ENCODE measurements around the gene MAP4K4.

MAP4K4 gene

GRCh38 chr2:101717071-101717845, 19.8 kb downstream of the MAP4K4 start:
- Histone ChIP-seq H3K4me3 (no peak overlapping the region), H3K27ac (peak overlapping the region in 9 of 21 experiments; percentile 0 to 79 (median 53))

GRCh38 chr2:101718479-101718878, 21.0 kb downstream of the MAP4K4 start:
- Histone ChIP-seq H3K27ac (peak overlapping the region in 5 of 21 experiments; percentile 29 to 79 (median 59)), H3K4me3 (no peak overlapping the region)

GRCh38 chr2:101718993-101719571, 21.6 kb downstream of the MAP4K4 start:
- no peak overlapping the region for H3K4me3 ChIP-seq
- peak overlapping the region in 10 of 21 experiments; percentile 22 to 79 (median 58) for H3K27ac ChIP-seq

- H3K27ac ChIP-seq, result peak overlapping the region in 5 of 21 experiments; percentile 6 to 79 (median 59)
- no peak overlapping the region for H3K4me3 ChIP-seq
These were observed 23.2 kb downstream of the MAP4K4 start for GRCh38 chr2:101720732-101721131.

GRCh38 chr2:101722864-101723263, 25.4 kb downstream of the MAP4K4 start:
- Histone ChIP-seq H3K27ac (no peak overlapping the region), H3K4me3 (no peak overlapping the region)

- peak overlapping the region in 1 of 21 experiments; percentile 37 for H3K27ac ChIP-seq
- no peak overlapping the region for H3K4me3 ChIP-seq
These were observed 26.0 kb downstream of the MAP4K4 start for GRCh38 chr2:101723371-101724124.

GRCh38 chr2:101724125-101724474, 26.6 kb downstream of the MAP4K4 start:
- no peak overlapping the region for H3K4me3 ChIP-seq
- H3K27ac ChIP-seq, result peak overlapping the region in 1 of 21 experiments; percentile 37

- Histone ChIP-seq H3K4me3 (no peak overlapping the region), H3K27ac (no peak overlapping the region)
These were observed 27.5 kb downstream of the MAP4K4 start for GRCh38 chr2:101725038-101725437.

GRCh38 chr2:101725515-101726192, 28.1 kb downstream of the MAP4K4 start:
- Histone ChIP-seq H3K4me3 (no peak overlapping the region), H3K27ac (no peak overlapping the region)

- no peak overlapping the region for H3K27ac ChIP-seq
- H3K4me3 ChIP-seq, result no peak overlapping the region
These were observed 31.4 kb downstream of the MAP4K4 start for GRCh38 chr2:101728865-101729264.

- Histone ChIP-seq H3K27ac (no peak overlapping the region), H3K4me3 (no peak overlapping the region)
These were observed 32.1 kb downstream of the MAP4K4 start for GRCh38 chr2:101729521-101730190.

- H3K27ac ChIP-seq, result no peak overlapping the region
- no peak overlapping the region for H3K4me3 ChIP-seq
These were observed 33.9 kb downstream of the MAP4K4 start for GRCh38 chr2:101731221-101732054.

GRCh38 chr2:101732199-101732598, 34.7 kb downstream of the MAP4K4 start:
- no peak overlapping the region for H3K27ac ChIP-seq
- no peak overlapping the region for H3K4me3 ChIP-seq

- Histone ChIP-seq H3K4me3 (no peak overlapping the region), H3K27ac (peak overlapping the region in 1 of 21 experiments; percentile 22)
These were observed 35.3 kb downstream of the MAP4K4 start for GRCh38 chr2:101732773-101733256.

GRCh38 chr2:101733257-101733993, 35.9 kb downstream of the MAP4K4 start:
- Histone ChIP-seq H3K27ac (peak overlapping the region in 1 of 21 experiments; percentile 22), H3K4me3 (no peak overlapping the region)

- Histone ChIP-seq H3K4me3 (no peak overlapping the region), H3K27ac (peak overlapping the region in 1 of 21 experiments; percentile 49)
These were observed 37.1 kb downstream of the MAP4K4 start for GRCh38 chr2:101734505-101735165.

- Histone ChIP-seq H3K27ac (peak overlapping the region in 3 of 21 experiments; percentile 3 to 49 (median 30)), H3K4me3 (no peak overlapping the region)
These were observed 37.6 kb downstream of the MAP4K4 start for GRCh38 chr2:101735166-101735533.
